Neuronal stem cell (in vitro differentiated cells): ENCODE data around the gene PPP1R12A.

Experiments
- DNase-seq: peaks from one replicate; pipeline ENCODE4 v3.0.0-alpha.2; 2013; ENCODE audit warnings: low spot score
- H2AFZ ChIP-seq: one replicate; pipeline ENCODE4 v1.6.1; 2013; ENCODE audit warnings: mild to moderate bottlenecking, low read length, inconsistent platforms
- H2AK5ac ChIP-seq: 2 replicates; pipeline ENCODE4 v1.6.1; 2013; ENCODE audit warnings: low read depth, mild to moderate bottlenecking, inconsistent platforms, low read length, moderate library complexity, mixed read lengths
- H2BK120ac ChIP-seq: 2 replicates; pipeline ENCODE4 v1.6.1; 2013; ENCODE audit warnings: low read depth, mild to moderate bottlenecking, inconsistent platforms, low read length, moderate library complexity, mixed read lengths
- H2BK12ac ChIP-seq: one replicate; pipeline ENCODE4 v1.6.1; 2013; ENCODE audit warnings: low read length, inconsistent platforms
- H2BK15ac ChIP-seq: 2 replicates; pipeline ENCODE4 v1.6.1; 2013; ENCODE audit warnings: mild to moderate bottlenecking, low read length, inconsistent platforms, mixed read lengths
- H2BK5ac ChIP-seq: one replicate; pipeline ENCODE4 v1.6.1; 2013; ENCODE audit warnings: inconsistent platforms, mild to moderate bottlenecking, low read length, moderate library complexity
- H3K14ac ChIP-seq: one replicate; pipeline ENCODE4 v1.6.1; 2013; ENCODE audit warnings: low read length, inconsistent platforms
- H3K18ac ChIP-seq: 2 replicates; pipeline ENCODE4 v1.6.1; 2013; ENCODE audit warnings: low read length, inconsistent platforms
- H3K23ac ChIP-seq: 2 replicates; pipeline ENCODE4 v1.6.1; 2013; ENCODE audit warnings: low read depth, mild to moderate bottlenecking, mixed read lengths, low read length, inconsistent platforms; ENCODE audit not compliant: poor library complexity
- H3K27ac ChIP-seq: replicated peaks from 3 replicates; pipeline ENCODE4 v1.5.1; 2013; ENCODE audit warnings: low read length, inconsistent platforms
- H3K27me3 ChIP-seq, 3 experiments: 2 replicates each; pipeline ENCODE4 v1.6.1; 2013; ENCODE audit warnings: low read length in 3 of 3, mild to moderate bottlenecking in 2 of 3, inconsistent platforms in 1 of 3, low read depth in 1 of 3, mixed read lengths in 1 of 3, moderate library complexity in 1 of 3; ENCODE audit not compliant: control insufficient read depth in 3 of 3, insufficient read depth in 3 of 3
- H3K36me3 ChIP-seq, 2 donors: replicated peaks in 1 of 2; 2 replicates each; pipeline ENCODE4 v1.6.1; 2013; ENCODE audit warnings: low read length in 2 of 2; ENCODE audit not compliant: control insufficient read depth in 2 of 2, insufficient read depth in 2 of 2
- H3K4ac ChIP-seq: 2 replicates; pipeline ENCODE4 v1.6.1; 2013; ENCODE audit warnings: inconsistent platforms, mild to moderate bottlenecking, low read length, moderate library complexity
- H3K4me1 ChIP-seq, 2 donors: 1 replicate in 1 of 2; 2 replicates in 1 of 2; pipeline ENCODE4 v1.6.1; 2013; ENCODE audit warnings: low read length in 2 of 2, low read depth in 1 of 2; ENCODE audit not compliant: control insufficient read depth in 2 of 2, insufficient read depth in 1 of 2
- H3K4me2 ChIP-seq: one replicate; pipeline ENCODE4 v1.6.1; 2013; ENCODE audit warnings: mild to moderate bottlenecking, low read length, inconsistent platforms; ENCODE audit not compliant: insufficient read depth, poor library complexity, severe bottlenecking
- H3K4me3 ChIP-seq, 2 donors: 2 replicates each; pipeline ENCODE4 v1.5.1; 2013; ENCODE audit warnings: low read length in 2 of 2, mild to moderate bottlenecking in 2 of 2, inconsistent platforms in 1 of 2, moderate library complexity in 1 of 2
- H3K79me1 ChIP-seq: one replicate; pipeline ENCODE4 v1.6.1; 2013; ENCODE audit warnings: low read depth, mild to moderate bottlenecking, inconsistent platforms, low read length, moderate library complexity
- H3K9ac ChIP-seq: one replicate; pipeline ENCODE4 v1.6.1; 2013; ENCODE audit warnings: mild to moderate bottlenecking, low read depth, low read length, inconsistent platforms; ENCODE audit not compliant: poor library complexity
- H3K9me3 ChIP-seq, 2 donors: replicated peaks in 1 of 2; 2 replicates each; pipeline versions ENCODE3 to v1.6.1; 2013; ENCODE audit warnings: low read length in 2 of 2, mild to moderate bottlenecking in 2 of 2, inconsistent platforms in 1 of 2, low read depth in 1 of 2, mixed read lengths in 1 of 2, moderate library complexity in 1 of 2; ENCODE audit not compliant: control insufficient read depth in 2 of 2, insufficient read depth in 1 of 2
- H4K8ac ChIP-seq: one replicate; pipeline ENCODE4 v1.6.1; 2013; ENCODE audit warnings: low read depth, mild to moderate bottlenecking, inconsistent platforms, low read length, moderate library complexity
- H4K91ac ChIP-seq: one replicate; pipeline ENCODE4 v1.6.1; 2013; ENCODE audit warnings: low read length, low read depth, mild to moderate bottlenecking, inconsistent platforms; ENCODE audit not compliant: poor library complexity
- WGBS, 2 donors: extraction: QIAGEN DNeasy Blood & Tissue Kit; methylation state at CpG; one replicate each; pipeline ENCODE4 v1.1.7; 2013; ENCODE audit warnings: missing lambda C conversion rate in 2 of 2, mixed read lengths in 1 of 2; ENCODE audit not compliant: insufficient read length in 2 of 2, insufficient replicate concordance in 1 of 2; ENCODE audit errors: extremely low coverage in 2 of 2; 5-methylcytosine and 5-hydroxymethylcytosine counted together

The PPP1R12A gene

GRCh38 chr12:79848339-79848738 is 86.6 kb downstream of the PPP1R12A start:
- Histone ChIP-seq H2BK15ac (no peak overlapping the region), H3K9me3 (peaks cover 2 to 30% of the 10 kb centered on the region in 2 donors), H3K36me3 (peaks cover 0 to 22% of the 10 kb centered on the region in 2 donors), H2BK12ac (no peak overlapping the region), H2BK5ac (no peak overlapping the region), H4K91ac (no peak overlapping the region), H3K18ac (no peak overlapping the region), H3K27me3 (no peaks in the 10 kb centered on the region), H3K23ac (no peak overlapping the region), H2AFZ (no peak overlapping the region), H3K79me1 (no peaks in the 10 kb centered on the region), H2BK120ac (no peak overlapping the region), H3K4me2 (no peak overlapping the region), H3K4me1 (peaks cover 0 to 14% of the 10 kb centered on the region in 2 donors), H3K14ac (no peak overlapping the region), H3K27ac (no peak overlapping the region), H3K4me3 (no peak overlapping the region), H3K9ac (no peak overlapping the region), H3K4ac (no peak overlapping the region), H2AK5ac (no peak overlapping the region), H4K8ac (no peak overlapping the region)
- no CpG with 5 or more reads among the region's 4 CpGs for WGBS, 2 donors
- DNase-seq = no peak

- no peak overlapping the region for H2AK5ac ChIP-seq
- H3K23ac ChIP-seq = no peak overlapping the region
- H3K4me2 ChIP-seq = no peak overlapping the region
- no peak overlapping the region for H2BK15ac ChIP-seq
- H3K14ac ChIP-seq = no peak overlapping the region
- no peak for DNase-seq
- H3K4me1 ChIP-seq = peaks cover 0 to 14% of the 10 kb centered on the region in 2 donors
- no CpG with 5 or more reads among the region's 1 CpG for WGBS, 2 donors
- H2BK120ac ChIP-seq = no peak overlapping the region
- H3K18ac ChIP-seq = no peak overlapping the region
- H2BK5ac ChIP-seq = no peak overlapping the region
- H3K9me3 ChIP-seq = peaks cover under 1 to 25% of the 10 kb centered on the region in 2 donors
- H3K9ac ChIP-seq = no peak overlapping the region
- H3K27me3 ChIP-seq = no peaks in the 10 kb centered on the region
- peaks cover 0 to 30% of the 10 kb centered on the region in 2 donors for H3K36me3 ChIP-seq
- H4K8ac ChIP-seq = no peak overlapping the region
- H4K91ac ChIP-seq = no peak overlapping the region
- no peak overlapping the region for H2AFZ ChIP-seq
- no peak overlapping the region for H3K4me3 ChIP-seq
- H3K79me1 ChIP-seq = no peaks in the 10 kb centered on the region
- H3K27ac ChIP-seq = no peak overlapping the region
- no peak overlapping the region for H2BK12ac ChIP-seq
- H3K4ac ChIP-seq = no peak overlapping the region
These were observed 87.5 kb downstream of the PPP1R12A start for GRCh38 chr12:79847417-79847816.

DNA sequence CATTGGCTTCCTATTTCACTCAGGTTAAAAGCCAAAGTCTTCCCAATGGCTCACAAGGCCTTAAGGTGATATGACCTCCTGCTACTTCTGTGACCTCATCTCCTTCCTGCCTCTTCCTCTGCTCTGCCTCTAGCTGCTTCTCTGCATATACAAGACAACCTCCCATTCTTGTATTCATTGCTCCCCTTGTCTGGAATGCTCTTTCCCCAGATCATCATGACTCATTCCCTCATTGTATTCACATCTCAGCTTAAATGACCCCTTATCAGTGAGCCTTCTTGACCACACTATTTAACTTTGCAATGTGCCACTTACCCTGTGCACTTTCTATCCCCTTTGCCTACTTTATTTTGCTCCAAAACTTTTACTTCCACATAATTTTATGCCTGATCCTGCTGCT is 90.2 kb downstream of the PPP1R12A start:
- H2AFZ ChIP-seq = no peak overlapping the region
- H4K91ac ChIP-seq = no peak overlapping the region
- no peak overlapping the region for H2BK15ac ChIP-seq
- no peaks in the 10 kb centered on the region for H3K27me3 ChIP-seq
- H2BK5ac ChIP-seq = no peak overlapping the region
- no peak overlapping the region for H3K23ac ChIP-seq
- H3K4me1 ChIP-seq = peaks cover 0 to 14% of the 10 kb centered on the region in 2 donors
- no peak overlapping the region for H3K4ac ChIP-seq
- peak; percentile 31 for DNase-seq
- H3K4me2 ChIP-seq = no peak overlapping the region
- H3K79me1 ChIP-seq = no peaks in the 10 kb centered on the region
- H3K4me3 ChIP-seq = no peak overlapping the region
- no peak overlapping the region for H3K14ac ChIP-seq
- no peak overlapping the region for H2BK120ac ChIP-seq
- H3K27ac ChIP-seq = no peak overlapping the region
- H2BK12ac ChIP-seq = no peak overlapping the region
- H3K9ac ChIP-seq = no peak overlapping the region
- peaks cover 0 to 51% of the 10 kb centered on the region in 2 donors for H3K36me3 ChIP-seq
- H3K18ac ChIP-seq = no peak overlapping the region
- H3K9me3 ChIP-seq = peaks cover 0 to 21% of the 10 kb centered on the region in 2 donors
- H2AK5ac ChIP-seq = no peak overlapping the region
- no peak overlapping the region for H4K8ac ChIP-seq

DNA sequence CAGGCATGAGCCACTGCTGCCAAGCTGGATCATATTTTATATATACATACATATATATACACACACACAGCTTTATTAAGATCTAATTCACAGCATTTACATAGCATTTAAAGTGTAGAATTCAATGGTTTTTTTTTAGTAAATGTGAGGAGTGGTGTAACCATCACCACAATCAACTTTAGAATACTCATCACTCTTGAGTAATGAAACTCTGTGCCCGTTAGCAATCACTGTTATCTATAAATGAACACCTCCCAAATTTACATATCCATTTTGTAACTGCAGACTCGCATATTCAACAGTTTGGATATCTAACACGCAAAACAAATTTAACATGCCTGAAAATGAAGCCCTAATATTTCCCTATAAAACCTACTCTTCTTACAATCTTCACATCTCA is 90.9 kb downstream of the PPP1R12A start:
- H3K27ac ChIP-seq = no peak overlapping the region
- no CpG with 5 or more reads among the region's 3 CpGs for WGBS, 2 donors

More for the DNA sequence above, 90.9 kb downstream of the PPP1R12A start:
- H2BK15ac ChIP-seq = no peak overlapping the region
- H2BK5ac ChIP-seq = no peak overlapping the region
- no peak for DNase-seq
- peaks cover 5 to 28% of the 10 kb centered on the region in 2 donors for H3K9me3 ChIP-seq
- H3K4me2 ChIP-seq = no peak overlapping the region
- H2BK120ac ChIP-seq = no peak overlapping the region
- no peak overlapping the region for H3K4ac ChIP-seq
- H3K9ac ChIP-seq = no peak overlapping the region
- H3K79me1 ChIP-seq = no peaks in the 10 kb centered on the region
- H2BK12ac ChIP-seq = no peak overlapping the region
- H3K27me3 ChIP-seq = no peaks in the 10 kb centered on the region
- no peak overlapping the region for H3K14ac ChIP-seq
- H3K18ac ChIP-seq = no peak overlapping the region
- H2AFZ ChIP-seq = no peak overlapping the region
- H3K4me1 ChIP-seq = peaks cover 0 to 14% of the 10 kb centered on the region in 2 donors
- H4K91ac ChIP-seq = no peak overlapping the region
- no peak overlapping the region for H3K4me3 ChIP-seq
- H3K36me3 ChIP-seq = peaks cover 4 to 54% of the 10 kb centered on the region in 2 donors
- H4K8ac ChIP-seq = no peak overlapping the region
- no peak overlapping the region for H2AK5ac ChIP-seq
- no peak overlapping the region for H3K23ac ChIP-seq
